NCI-H187 (cell line): ENCODE measurements around the gene SCARF2.
"Not testable (repeated sequence)": the region's sequence is repeated elsewhere in the genome, so short reads cannot be mapped to it uniquely, and the experiment has no call there.

ENCODE experiments used
- DNase-seq, 2 experiments: peaks; one replicate each; lab custom pipeline; 2025; lab: John Stamatoyannopoulos, UW

The SCARF2 gene

DNA sequence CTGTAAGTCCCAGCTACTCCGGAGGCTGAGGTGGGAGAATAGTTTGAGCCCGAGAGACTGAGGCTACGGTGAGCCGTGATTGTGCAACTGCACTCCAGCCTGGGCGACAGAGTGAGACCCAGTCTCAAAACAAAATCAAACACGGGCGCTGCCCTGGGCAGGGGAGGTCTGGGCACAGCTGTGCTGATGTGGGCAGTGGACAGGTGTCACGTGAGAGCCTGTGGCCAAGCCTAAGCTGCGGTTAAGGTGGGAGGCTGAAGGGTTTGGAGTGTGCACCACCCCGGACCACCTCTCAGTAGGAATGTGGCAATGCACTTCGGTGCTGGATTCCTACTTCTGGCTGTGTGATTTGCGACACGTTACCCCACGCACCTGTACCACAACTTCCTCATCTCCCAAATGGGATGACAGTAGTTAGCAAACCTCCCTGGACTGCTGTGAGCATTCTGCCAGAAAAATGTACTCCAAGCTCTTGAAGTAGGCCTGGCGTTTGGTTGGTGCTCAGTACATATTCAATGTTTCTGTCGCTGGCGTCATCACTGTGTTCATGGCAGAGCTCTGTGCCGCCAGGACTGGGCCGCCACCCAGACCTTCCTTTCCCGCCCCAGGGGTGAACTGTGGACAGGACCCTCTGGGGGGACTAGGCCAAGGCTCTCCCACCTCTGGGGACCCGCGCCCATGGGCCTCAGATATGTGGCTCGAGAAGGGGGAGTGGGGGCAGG is 44.5 kb downstream of the SCARF2 start:
- DNase-seq = no peak

DNA sequence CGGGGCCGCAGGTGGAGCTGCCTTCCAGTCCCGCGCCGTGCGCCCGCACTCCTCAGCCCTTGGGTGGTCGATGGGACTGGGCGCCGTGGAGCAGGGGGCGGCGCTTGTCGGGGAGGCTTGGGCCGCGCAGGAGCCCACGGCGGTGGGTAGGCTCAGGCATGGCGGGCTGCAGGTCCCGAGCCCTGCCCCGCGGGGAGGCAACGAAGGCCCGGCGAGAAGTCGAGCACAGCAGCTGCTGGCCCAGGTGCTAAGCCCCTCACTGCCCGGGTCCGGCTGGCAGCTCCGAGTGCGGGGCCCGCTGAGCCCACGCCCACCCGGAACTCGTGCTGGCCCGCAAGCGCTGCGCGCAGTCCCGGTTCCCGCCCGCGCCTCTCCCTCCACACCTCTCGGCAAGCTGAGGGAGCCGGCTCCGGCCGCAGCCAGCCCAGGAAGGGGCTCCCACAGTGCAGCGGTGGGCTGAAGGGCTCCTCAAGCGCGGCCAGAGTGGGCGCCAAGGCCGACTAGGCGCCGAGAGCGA is 45.2 kb downstream of the SCARF2 start:
- DNase-seq = not testable (repeated sequence)

DNA sequence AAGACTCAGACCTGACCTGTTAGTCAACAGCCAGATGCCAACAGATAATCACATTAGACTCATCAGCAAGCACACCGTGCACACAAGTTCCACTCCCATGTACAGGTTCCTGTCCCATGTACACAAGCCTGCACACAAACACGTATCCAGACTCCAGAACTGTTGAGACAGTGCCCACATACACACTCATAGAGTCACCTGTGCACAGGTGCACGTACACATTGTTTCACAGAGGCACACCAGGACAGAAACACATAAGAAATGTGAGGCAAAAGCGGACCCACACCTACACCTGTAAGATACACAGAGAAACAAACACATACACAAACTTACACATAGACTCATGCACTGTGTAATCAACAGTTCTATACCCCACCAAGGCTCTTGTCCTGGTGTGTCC is 46.4 kb downstream of the SCARF2 start:
- no peak for DNase-seq

DNA sequence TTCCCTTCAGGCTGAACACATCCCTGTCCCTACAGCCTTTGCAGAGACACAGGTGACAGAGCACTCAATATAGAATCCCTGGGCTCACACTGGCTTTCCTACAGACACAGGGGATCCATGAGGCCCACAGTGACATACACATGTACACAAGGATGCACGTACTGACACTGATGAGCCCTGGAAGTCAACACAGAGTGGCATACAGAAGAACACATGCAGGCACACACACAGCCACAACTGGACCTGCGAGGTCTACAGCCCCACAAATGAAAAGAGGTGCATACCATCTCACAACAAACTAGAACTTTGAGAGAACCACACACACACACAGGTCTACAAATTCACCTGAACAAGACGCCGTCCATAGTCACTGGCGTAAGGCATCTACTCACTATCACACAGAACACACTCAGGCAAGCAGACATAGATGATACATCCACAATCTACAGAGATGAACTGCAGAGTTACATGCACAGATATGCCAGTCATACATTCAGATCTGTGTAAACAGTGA is 47.2 kb downstream of the SCARF2 start:
- DNase-seq = no peak

DNA sequence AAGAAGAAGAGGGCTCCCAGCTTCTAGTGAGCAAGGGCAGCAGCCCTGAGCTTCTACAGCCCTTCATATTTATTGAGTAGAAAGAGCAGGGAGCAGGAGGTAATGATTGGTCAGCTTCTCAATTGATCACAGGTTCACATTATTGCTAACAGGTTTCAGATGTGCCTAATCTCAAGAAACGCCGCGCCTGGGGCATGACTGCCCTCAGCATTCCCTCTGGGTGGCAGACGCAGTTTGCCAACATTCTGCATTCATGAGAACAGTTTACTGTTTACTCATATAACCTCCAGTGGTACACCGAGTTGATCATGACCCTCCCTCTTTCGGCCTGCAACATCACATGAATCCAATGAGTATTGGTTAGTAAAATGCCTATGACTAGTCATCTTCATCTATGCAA is 48.3 kb downstream of the SCARF2 start:
- DNase-seq = no peak

DNA sequence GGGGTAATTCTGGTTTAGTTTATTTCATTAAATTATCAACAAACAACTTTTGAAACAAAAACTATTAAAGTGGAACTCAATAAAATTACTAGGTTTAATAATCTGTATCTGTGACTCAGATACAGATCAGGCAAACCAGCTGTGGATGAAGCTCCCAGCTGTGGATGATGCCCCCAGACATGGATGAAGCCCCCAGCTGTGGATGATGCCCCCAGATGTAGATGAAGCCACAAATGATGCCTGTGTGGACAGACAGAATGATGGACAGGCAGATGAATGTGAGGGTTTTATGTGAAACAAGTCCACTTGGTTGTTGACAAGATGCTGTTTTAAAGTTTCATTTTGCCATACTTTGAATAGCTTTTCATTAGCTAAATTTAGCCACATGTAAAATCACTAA is 49.4 kb downstream of the SCARF2 start:
- DNase-seq = no peak

DNA sequence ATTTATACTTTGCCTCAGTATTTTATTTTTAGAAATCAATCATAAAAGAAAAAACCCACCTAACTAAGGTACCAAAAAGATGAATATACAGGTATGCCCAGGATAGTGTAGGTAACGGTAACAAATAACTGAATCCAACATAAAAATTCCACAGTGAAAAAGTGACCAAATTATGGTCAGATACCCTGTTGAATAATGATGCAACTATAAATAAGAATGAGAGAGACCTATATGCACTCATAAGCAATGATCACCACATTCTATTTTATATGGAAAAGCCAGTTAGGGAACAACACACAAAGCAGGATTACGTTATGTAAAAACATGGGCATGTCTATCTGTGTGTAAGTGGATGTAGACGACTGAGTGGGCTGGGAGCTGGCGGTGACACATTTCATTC is 50.7 kb downstream of the SCARF2 start:
- DNase-seq = no peak

DNA sequence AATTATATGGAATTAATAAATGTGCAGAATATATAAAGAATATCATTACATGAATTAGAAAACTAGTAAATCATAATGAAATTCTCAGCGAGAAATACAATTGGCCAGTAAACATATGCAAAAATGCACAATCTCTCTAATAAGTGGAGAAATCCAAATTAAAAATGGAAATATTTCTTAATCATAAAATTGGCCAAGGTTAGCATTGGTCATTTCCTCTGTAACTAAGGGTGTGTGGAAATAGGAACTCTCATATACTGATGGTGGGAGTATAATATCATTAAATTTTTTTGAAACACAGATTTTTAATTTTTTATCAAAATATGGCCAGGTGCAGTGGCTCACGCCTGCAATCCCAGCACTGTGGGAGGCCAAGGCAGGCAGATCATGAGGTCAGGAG is 51.3 kb downstream of the SCARF2 start:
- DNase-seq = no peak

DNA sequence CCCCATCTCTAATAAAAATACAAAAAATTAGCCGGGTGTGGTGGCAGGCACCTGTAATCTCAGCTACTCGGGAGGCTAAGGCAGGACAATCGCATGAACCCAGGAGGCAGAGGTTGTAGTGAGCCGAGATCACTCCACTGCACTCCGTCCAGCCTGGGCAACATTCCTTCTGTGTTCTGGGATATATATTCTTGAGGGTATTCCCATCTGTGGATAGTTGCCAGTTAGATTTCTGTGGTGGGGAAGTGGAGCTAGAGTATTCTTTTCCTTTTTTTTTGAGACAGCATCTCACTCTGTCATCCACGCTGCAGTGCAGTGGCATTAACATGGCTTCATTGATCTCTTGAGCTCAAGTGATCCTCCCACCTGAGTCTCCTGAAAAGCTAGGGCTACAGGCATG is 52.8 kb downstream of the SCARF2 start:
- no peak for DNase-seq

DNA sequence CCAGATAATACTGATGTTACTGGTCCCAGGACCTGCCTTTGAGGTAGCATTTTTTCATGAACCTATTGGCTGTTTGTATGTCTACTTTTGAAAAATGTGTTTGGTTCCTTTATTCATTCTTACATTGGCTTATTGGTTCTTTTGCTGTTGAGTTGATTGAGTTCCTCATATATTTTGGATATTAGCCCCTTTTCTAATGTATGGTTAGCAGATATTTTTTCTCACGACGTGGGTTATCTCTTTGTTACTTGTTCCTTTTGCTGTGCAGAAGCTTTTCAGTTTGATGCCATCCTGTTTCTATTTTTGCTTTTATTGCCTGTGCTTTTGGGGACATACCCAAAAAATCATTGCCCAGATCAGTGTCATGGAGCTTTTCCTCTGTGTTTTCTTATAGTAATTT is 53.5 kb downstream of the SCARF2 start:
- no peak for DNase-seq

DNA sequence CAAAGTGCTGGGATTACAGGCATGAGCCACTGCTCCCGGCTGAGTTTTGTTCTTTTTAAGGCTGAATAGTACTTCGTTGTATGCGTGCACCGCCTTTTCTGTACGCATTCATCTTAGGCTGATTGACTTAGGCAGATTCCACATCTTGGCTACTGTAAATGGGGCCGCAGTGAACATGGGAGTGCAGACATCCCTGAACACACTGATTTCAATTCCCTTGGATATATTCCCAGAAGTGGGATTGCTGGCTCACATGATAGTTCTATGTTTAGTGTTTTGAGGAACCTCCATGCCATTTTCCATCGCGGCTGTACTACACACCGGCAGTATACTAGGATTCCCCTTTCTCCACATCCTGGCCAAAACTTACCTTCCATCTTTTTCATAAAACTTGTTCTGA is 54.1 kb downstream of the SCARF2 start:
- DNase-seq = no peak

DNA sequence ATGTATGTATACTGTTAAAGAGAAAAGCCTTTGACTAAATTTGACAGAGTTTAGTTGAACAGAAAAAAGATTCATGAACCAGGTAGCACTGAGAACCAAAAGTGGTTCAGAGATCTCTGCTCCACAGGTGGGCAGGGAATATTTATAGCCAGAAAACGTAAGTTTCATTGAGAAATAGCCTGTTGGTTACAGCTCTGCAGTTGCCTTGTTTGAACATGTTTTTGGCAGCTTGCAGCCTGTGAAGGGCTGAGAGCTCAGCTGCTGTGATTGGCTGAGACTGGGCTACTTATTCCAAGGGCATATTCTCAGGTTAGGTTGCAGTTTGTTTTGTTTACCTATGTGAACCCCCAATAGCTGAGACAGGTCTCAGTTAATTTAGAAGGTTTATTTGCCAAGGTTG is 57.1 kb downstream of the SCARF2 start:
- no peak for DNase-seq

DNA sequence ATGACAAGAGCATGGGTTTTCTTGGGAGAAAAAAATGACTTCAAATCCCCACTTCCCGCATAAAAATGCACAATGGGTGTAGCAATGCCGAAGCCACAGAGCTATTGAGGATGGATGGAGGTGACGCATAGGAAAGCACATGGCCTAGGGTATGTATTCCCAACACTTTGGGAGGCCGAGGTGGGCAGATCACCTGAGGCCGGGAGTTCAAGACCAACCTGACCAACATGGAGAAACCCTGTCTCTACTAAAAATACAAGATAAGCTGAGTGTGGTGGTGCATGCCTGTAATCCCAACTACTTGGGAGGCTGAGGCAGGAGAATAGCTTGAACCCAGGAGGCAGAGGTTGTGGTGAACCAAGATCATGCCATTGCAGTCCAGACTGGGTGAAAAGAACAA is 58.9 kb downstream of the SCARF2 start:
- not testable (repeated sequence) for DNase-seq

DNA sequence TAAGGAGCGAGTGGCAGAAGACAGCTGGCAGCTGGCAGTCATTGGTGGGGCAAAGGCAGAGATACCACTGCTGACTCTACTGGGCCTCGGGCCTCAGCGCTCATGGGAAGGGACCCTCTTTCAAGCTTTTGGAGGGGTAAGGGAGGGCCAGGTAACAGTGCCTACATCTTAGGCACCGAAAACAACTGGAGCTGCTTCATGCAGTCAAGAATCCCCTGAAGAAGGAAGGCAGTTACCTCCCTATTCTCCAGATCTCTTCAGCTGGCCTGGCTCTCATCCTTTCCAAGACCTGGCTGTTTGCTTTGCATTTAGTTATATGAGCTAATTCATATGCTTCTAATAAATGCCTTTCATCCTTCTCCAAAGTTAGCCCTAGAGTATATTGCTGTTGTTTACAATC is 59.5 kb downstream of the SCARF2 start:
- no peak for DNase-seq

DNA sequence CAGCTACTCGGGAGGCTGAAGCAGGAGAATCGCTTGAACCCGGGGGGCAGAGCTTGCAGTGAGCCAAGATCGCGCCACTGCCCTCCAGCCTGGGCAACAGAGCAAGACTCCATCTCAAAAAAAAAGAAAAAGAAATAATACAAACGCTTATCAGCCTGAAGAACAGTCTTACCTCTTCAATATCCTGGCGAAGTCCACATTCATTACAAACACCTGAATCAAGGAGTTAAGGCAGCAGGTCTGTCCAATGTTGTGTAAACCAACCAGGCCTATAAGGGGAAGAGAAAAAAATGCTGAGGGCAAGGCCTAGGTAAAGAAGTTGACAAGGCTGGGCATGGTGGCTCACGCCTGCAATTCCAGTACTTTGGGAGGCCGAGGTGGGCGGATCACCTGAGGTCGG is 60.6 kb downstream of the SCARF2 start:
- DNase-seq = not testable (repeated sequence)

DNA sequence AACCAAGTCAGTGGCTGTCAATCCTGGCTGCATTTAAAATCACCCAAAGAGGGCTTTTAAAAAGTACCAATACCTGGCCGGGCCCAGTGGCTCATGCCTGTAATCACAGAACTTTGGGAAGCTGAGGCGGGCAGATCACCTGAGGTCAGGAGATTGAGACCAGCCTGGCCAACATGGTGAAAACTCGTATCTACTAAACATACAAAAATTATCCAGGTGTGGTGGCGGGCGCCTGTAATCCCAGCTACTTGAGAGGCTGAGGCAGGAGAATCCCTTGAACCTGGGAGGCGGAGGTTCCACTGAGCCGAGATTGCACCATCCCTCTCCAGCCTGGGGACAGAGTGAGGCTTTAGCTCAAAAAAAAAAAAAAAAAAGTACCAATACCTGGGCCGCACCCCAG is 61.3 kb downstream of the SCARF2 start:
- not testable (repeated sequence) for DNase-seq
